Activated CD4-positive, alpha-beta T cell treated with anti-CD3 and anti-CD28 coated beads, Interleukin-2, amount 50 U/mL, for 48 hours (primary cell): ENCODE results near the gene CLIC5.
A peak's percentile ranks its signal among the peaks of the same experiment; 100 is the strongest.

Experiments used
- DNase-seq, 2 experiments: peaks; one replicate each; pipeline ENCODE4 v3.0.0-alpha.2; 2020

CLIC5 gene

GRCh38 chr6:46032110-46032998 is 16.7 kb upstream of the CLIC5 start:
- no peak for DNase-seq

- DNase-seq = no peak
Measured at GRCh38 chr6:46029602-46030001, 13.9 kb upstream of the CLIC5 start.

- no peak for DNase-seq
Measured at GRCh38 chr6:46026307-46026706, 10.6 kb upstream of the CLIC5 start.

- DNase-seq = no peak
Measured at GRCh38 chr6:46025573-46025972, 9.9 kb upstream of the CLIC5 start.

- no peak for DNase-seq
Measured at GRCh38 chr6:46024124-46024769, 8.6 kb upstream of the CLIC5 start.

GRCh38 chr6:46023216-46023915 is 7.7 kb upstream of the CLIC5 start:
- DNase-seq = no peak

- DNase-seq = peak in 1 of 2 experiments; percentile 29
Measured at GRCh38 chr6:46022106-46022948, 6.7 kb upstream of the CLIC5 start.

- DNase-seq = no peak
Measured at GRCh38 chr6:46017726-46018125, 2.1 kb upstream of the CLIC5 start.

GRCh38 chr6:46016063-46016608 is 476 bp upstream of the CLIC5 start:
- DNase-seq = no peak

- DNase-seq = peak; percentile 40 to 51
Measured at GRCh38 chr6:46014511-46015118, 1.0 kb downstream of the CLIC5 start.

GRCh38 chr6:46014046-46014445 is 1.6 kb downstream of the CLIC5 start:
- DNase-seq = no peak

GRCh38 chr6:46013639-46014038 is 2.0 kb downstream of the CLIC5 start:
- no peak for DNase-seq

- no peak for DNase-seq
Measured at GRCh38 chr6:46012834-46013233, 2.8 kb downstream of the CLIC5 start.

- DNase-seq = peak; percentile 56 to 63
Measured at GRCh38 chr6:46011188-46012085, 4.2 kb downstream of the CLIC5 start.

GRCh38 chr6:46010771-46011170 is 4.9 kb downstream of the CLIC5 start:
- DNase-seq = peak in 1 of 2 experiments; percentile 33

GRCh38 chr6:46010270-46010669 is 5.4 kb downstream of the CLIC5 start:
- DNase-seq = no peak

GRCh38 chr6:46002264-46002663 is 13.4 kb downstream of the CLIC5 start:
- DNase-seq = no peak

- DNase-seq = no peak
Measured at GRCh38 chr6:46000905-46001304, 14.8 kb downstream of the CLIC5 start.

GRCh38 chr6:45998524-45998923 is 17.1 kb downstream of the CLIC5 start:
- no peak for DNase-seq

GRCh38 chr6:45997875-45998506 is 17.7 kb downstream of the CLIC5 start:
- no peak for DNase-seq
